HepG2 (cell line): ENCODE results near the gene ZNF772. TPM values are rescaled to one million over a fixed set of nuclear protein-coding genes. Genes with fewer than 3 reads are reported as not detected.

Experiments used
- ATAC-seq: fragments of 200-7000 bp; cut with Tn5 transposase; 3 replicates; pipeline ENCODE4 v1.9.1; 2020; ENCODE audit warnings: mild to moderate bottlenecking, moderate library complexity
- BruUV-seq: library from RNA; stranded (reverse); fragments of 400-500 nt; replicated peaks from 2 replicates; lab custom pipeline; 2021; lab: Mats Ljungman, UMichigan
- CTCF ChIA-PET: fragments of 300-600 bp; formaldehyde crosslinking; extraction: SDS; loops from one replicate; lab custom pipeline; 2021; ENCODE audit warnings: low total read pairs, inconsistent platforms, low intra/inter-chr PET ratio; lab: Yijun Ruan, JAX
- POLR2A ChIA-PET: fragments of 350-600 bp; sonication (Branson Sonifier 250); formaldehyde crosslinking; loops from one replicate; lab custom pipeline; 2020; ENCODE audit warnings: antibody characterized with exemption, inconsistent platforms; lab: Yijun Ruan, JAX
- DNase-seq: peaks from one replicate; pipeline ENCODE4 v3.0.0-alpha.2; 2015; ENCODE audit warnings: low spot score
- FAIRE-seq: peaks from 3 replicates; lab custom pipeline; 2011; peaks lifted over from hg19 to GRCh38; lab: Jason Lieb, UNC
- H2AFZ ChIP-seq: one replicate; pipeline ENCODE4 v1.6.1; 2011; ENCODE audit warnings: low read length, inconsistent platforms
- H3K27ac ChIP-seq: fragments of 300-600 bp; 3 replicates; pipeline ENCODE4 v1.8.0; 2011; ENCODE audit warnings: mixed run types, mild to moderate bottlenecking, mixed read lengths, low read length, inconsistent platforms; ENCODE audit not compliant: insufficient read depth; ENCODE audit errors: extremely low read length
- H3K27me3 ChIP-seq, 2 experiments: fragments of 200-600 bp in 1 of 2; 2 replicates in 1 of 2; 3 replicates in 1 of 2; pipeline versions ENCODE4 v1.6.0 to v1.8.0; 2011; ENCODE audit warnings: low read length in 2 of 2, mild to moderate bottlenecking in 2 of 2, moderate library complexity in 2 of 2, inconsistent platforms in 1 of 2; ENCODE audit not compliant: insufficient read depth in 2 of 2, control insufficient read depth in 1 of 2
- H3K36me3 ChIP-seq, 2 experiments: fragments of 200-600 bp in 1 of 2; replicated peaks in 1 of 2; 2 replicates in 1 of 2; 3 replicates in 1 of 2; pipeline versions ENCODE4 v1.5.1 to v1.8.0; 2011; ENCODE audit warnings: low read length in 2 of 2, inconsistent platforms in 1 of 2; ENCODE audit not compliant: insufficient read depth in 2 of 2, control insufficient read depth in 1 of 2
- H3K4me1 ChIP-seq: 2 replicates; pipeline ENCODE4 v1.5.1; 2012; ENCODE audit warnings: low read length, inconsistent platforms; ENCODE audit not compliant: insufficient read depth
- H3K4me2 ChIP-seq: 2 replicates; pipeline ENCODE4 v1.6.0; 2011; ENCODE audit warnings: low read depth, low read length, inconsistent platforms
- H3K4me3 ChIP-seq, 3 experiments: fragments of 200-600 bp in 1 of 3; sonication (generic), shearing (Covaris generic) in 1 of 3; replicated peaks in 1 of 3; 2 replicates each; pipeline ENCODE4 v1.5.1; 2011 to 2016; ENCODE audit warnings: low read length in 3 of 3, inconsistent platforms in 2 of 3, low read depth in 2 of 3, mild to moderate bottlenecking in 2 of 3, control low read depth in 1 of 3, mixed read lengths in 1 of 3; ENCODE audit not compliant: insufficient read depth in 1 of 3
- H3K79me2 ChIP-seq: one replicate; pipeline ENCODE4 v1.6.1; 2011; ENCODE audit warnings: low read length, inconsistent platforms; ENCODE audit not compliant: insufficient read depth
- H3K9ac ChIP-seq: 2 replicates; pipeline ENCODE4 v1.6.0; 2011; ENCODE audit warnings: mild to moderate bottlenecking, low read depth, low read length, inconsistent platforms; ENCODE audit not compliant: insufficient read depth
- H3K9me3 ChIP-seq: 2 replicates; pipeline ENCODE4 v1.5.1; 2012; ENCODE audit warnings: mild to moderate bottlenecking, low read length
- H4K20me1 ChIP-seq: 2 replicates; pipeline ENCODE4 v1.6.0; 2011; ENCODE audit warnings: inconsistent platforms, mild to moderate bottlenecking, low read length, moderate library complexity; ENCODE audit not compliant: insufficient read depth
- BRD4 ChIP-seq: sonication (generic); formaldehyde crosslinking; IDR thresholded peaks from 2 replicates; pipeline ENCODE4 v1.4.0; 2020; ENCODE audit warnings: missing genetic modification reagents
- EHMT2 ChIP-seq: fragments of 200-600 bp; sonication (generic); IDR thresholded peaks from 2 replicates; pipeline ENCODE4 v1.7.0; 2017; ENCODE audit warnings: antibody characterized with exemption, low read depth, low read length, borderline replicate concordance
- ETV6 ChIP-seq: sonication (generic); formaldehyde crosslinking; conservative IDR thresholded peaks from 2 replicates; pipeline ENCODE4 v1.4.0; 2020; ENCODE audit warnings: missing genetic modification reagents
- GTF2F1 ChIP-seq: fragments of 150-350 bp; IDR thresholded peaks from 2 replicates; pipeline ENCODE4 v1.6.1; 2014; ENCODE audit warnings: low read length
- GTF3A ChIP-seq: sonication (generic); formaldehyde crosslinking; conservative IDR thresholded peaks from 2 replicates; pipeline ENCODE4 v1.4.0; 2020; ENCODE audit warnings: mild to moderate bottlenecking, missing genetic modification reagents
- KDM5B ChIP-seq: sonication (generic); formaldehyde crosslinking; IDR thresholded peaks from 2 replicates; pipeline ENCODE4 v1.4.0; 2020; ENCODE audit warnings: missing genetic modification reagents, mild to moderate bottlenecking, borderline replicate concordance
- MXD4 ChIP-seq: IDR thresholded peaks from 2 replicates; pipeline ENCODE4 v1.6.1; 2016; ENCODE audit warnings: mild to moderate bottlenecking, missing biosample characterization, missing genetic modification reagents
- RBAK ChIP-seq: sonication (generic); formaldehyde crosslinking; IDR thresholded peaks from 2 replicates; pipeline ENCODE4 v1.5.1; 2020; ENCODE audit warnings: mild to moderate bottlenecking, missing genetic modification reagents
- SALL1 ChIP-seq: sonication (generic); formaldehyde crosslinking; IDR thresholded peaks from 2 replicates; pipeline ENCODE4 v1.8.0; 2022; ENCODE audit warnings: mild to moderate bottlenecking, missing genetic modification reagents
- SRF ChIP-seq: IDR thresholded peaks from 2 replicates; pipeline ENCODE4 v1.6.1; 2011; ENCODE audit warnings: mild to moderate bottlenecking, low read depth, low read length, moderate library complexity
- ZNF839 ChIP-seq: sonication (generic); formaldehyde crosslinking; IDR thresholded peaks from 2 replicates; pipeline ENCODE4 v1.4.0; 2020; ENCODE audit warnings: missing genetic modification reagents, mild to moderate bottlenecking, borderline replicate concordance
- WGBS: methylation state at CpG from one replicate; pipeline ENCODE4 v1.1.6; 2017; ENCODE audit warnings: low lambda C conversion rate; 5-methylcytosine and 5-hydroxymethylcytosine counted together
- in situ Hi-C: cut with HindIII; loops from 2 replicates; pipeline ENCODE4 v1.10.0; 2017; ENCODE audit warnings: low pct_unique_long_range_greater_than_20kb; ENCODE audit not compliant: extremely low pct_ligation_motif_present
- intact Hi-C: fragments of 100-400 bp; cut with micrococcal nuclease; formaldehyde crosslinking; loops from one replicate; pipeline ENCODE4 v1.10.0; 2022; ENCODE audit not compliant: unreplicated experiment
- polyA plus RNA-seq, 8 experiments: library from polyadenylated mRNA; depleted of rRNA in 3 of 8; stranded (reverse) in 7 of 8; unstranded in 1 of 8; fragments of >200 nt; fragmentation: Illumina TruSeq in 4 of 8; extraction: Trizol in 4 of 8; gene quantifications; 2 replicates each; pipeline versions ENCODE4 v1.2.1 to v1.2.3, GENCODE V29; 2011 to 2016; ENCODE audit warnings: low read depth in 4 of 8, missing spikeins in 1 of 8, mixed read lengths in 1 of 8; ENCODE audit not compliant: insufficient read depth in 1 of 8
- total RNA-seq, 5 experiments: library from RNA; depleted of rRNA; stranded (reverse); fragments of >200 nt; fragmentation: Illumina TruSeq; extraction: Trizol; gene quantifications; 2 replicates each; pipeline ENCODE4 v1.2.3, GENCODE V29; 2016; ENCODE audit warnings: low read depth in 1 of 5
- TF ChIP-seq, protein P1 (sequence below): sonication (generic); formaldehyde crosslinking; conservative IDR thresholded peaks from 2 replicates; pipeline ENCODE4 v1.4.0; 2020; ENCODE audit warnings: missing genetic modification reagents

ZNF772 gene
- total and polyA plus RNA-seq, 2 of the 13 experiments (the other 11 are each of a cell fraction or from before 2014, with no cell fraction given): 3.1 to 17.2 TPM

DNA sequence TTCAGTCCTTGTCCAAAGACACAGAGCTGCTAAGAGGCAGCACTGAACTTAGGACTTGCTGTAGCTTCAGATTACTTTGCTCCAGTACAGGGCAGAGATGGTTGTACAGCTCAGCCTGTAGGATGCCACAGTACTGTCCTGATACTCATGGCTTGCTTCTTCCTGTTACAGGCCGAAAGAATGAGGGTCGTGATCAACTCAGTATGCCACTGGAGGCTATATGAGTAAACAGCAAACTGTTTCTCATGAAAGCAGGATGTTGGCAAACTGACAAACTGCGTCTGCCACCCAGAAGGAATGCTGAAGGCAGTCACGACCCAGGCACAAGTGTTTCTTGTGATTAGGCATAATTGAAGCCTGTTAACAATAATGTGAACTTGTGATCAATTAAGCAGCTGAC, 39.4 kb downstream of the ZNF772 start:
- intact Hi-C loops: no loop called here
- ATAC-seq (no peak), DNase-seq (no peak), FAIRE-seq (no peak)
- CTCF ChIA-PET: no interaction called here
- in situ Hi-C loops: no loop called here
- H3K36me3 ChIP-seq: peaks cover 6 to 22% of the 10 kb centered on the region in 2 experiments
- H3K9ac ChIP-seq: no peak overlapping the region
- 96% methylated on average over 4 of the region's 4 CpGs for WGBS
- BruUV-seq: no TSS peak
- POLR2A ChIA-PET: no interaction called here
- H3K79me2 ChIP-seq: peaks cover 56% of the 10 kb centered on the region
- no peak overlapping the region for H3K4me3 ChIP-seq
- no peak overlapping the region for H3K4me2 ChIP-seq
- H3K4me1 ChIP-seq: peaks cover 22% of the 10 kb centered on the region
- peaks cover 4% of the 10 kb centered on the region; the same call in 1 of the 2 replicates for H4K20me1 ChIP-seq
- H3K27me3 ChIP-seq: no peaks in the 10 kb centered on the region; a peak in 1 of 5 replicates
- no peak overlapping the region for H2AFZ ChIP-seq
- no peak overlapping the region for H3K27ac ChIP-seq
- H3K9me3 ChIP-seq: no peaks in the 10 kb centered on the region
- TF ChIP-seq GTF3A (CRISPR knock-in tag) (no peak), KDM5B (CRISPR knock-in tag) (no peak), RBAK (no peak), EHMT2 (no peak), SALL1 (no peak), BRD4 (CRISPR knock-in tag) (no peak), SRF (no peak), ETV6 (CRISPR knock-in tag) (no peak), MXD4 (CRISPR knock-in tag) (no peak), ZNF839 (CRISPR knock-in tag) (no peak), GTF2F1 (no peak)
- TF ChIP-seq, protein P1, sequence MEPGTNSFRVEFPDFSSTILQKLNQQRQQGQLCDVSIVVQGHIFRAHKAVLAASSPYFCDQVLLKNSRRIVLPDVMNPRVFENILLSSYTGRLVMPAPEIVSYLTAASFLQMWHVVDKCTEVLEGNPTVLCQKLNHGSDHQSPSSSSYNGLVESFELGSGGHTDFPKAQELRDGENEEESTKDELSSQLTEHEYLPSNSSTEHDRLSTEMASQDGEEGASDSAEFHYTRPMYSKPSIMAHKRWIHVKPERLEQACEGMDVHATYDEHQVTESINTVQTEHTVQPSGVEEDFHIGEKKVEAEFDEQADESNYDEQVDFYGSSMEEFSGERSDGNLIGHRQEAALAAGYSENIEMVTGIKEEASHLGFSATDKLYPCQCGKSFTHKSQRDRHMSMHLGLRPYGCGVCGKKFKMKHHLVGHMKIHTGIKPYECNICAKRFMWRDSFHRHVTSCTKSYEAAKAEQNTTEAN: no peak
